ENCODE data around the gene FAM50B.

DNA sequence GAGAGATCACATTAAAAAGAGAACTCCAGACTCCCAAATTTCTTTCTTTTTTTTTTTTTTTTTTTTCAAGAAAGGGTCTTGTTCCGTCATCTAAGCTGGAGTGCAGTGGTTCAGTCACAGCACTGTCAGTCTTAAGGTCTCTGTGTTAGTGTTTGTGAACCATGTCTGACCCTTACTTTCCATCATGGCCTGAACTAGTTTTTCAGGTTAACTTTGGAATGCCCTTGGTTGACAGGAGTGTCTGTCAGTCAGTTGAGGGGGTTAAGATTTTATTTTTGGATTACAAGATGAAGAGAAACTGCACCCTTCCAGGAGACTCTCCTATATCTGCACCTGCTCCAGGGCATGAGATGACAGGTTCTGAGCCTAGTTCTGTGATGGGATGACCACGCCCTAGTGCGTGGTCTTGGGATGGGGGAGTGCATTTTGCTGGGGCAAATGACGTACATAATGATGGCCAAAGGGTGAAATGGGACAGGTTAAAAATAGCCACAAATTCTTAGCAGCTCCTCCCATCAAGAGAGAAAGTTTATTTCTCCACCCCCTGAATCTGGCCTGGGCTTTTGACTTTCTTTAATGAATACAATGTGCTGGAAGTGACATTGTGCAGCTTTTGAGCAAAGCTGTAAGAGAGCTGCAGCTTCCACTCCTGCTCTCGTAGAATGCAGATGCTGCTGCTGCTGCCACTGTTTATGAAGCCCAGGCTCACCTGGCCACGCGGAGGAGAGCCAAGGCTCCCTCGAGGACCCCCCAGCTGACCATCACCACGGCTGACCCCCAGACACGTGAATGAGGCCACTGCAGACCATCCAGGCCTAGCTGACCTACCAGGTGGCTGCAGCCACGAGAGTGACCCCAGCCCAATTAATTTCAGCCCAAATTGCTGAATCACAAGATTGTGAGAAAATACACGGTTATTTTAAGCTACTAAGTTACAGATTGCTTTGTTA is 29.7 kb upstream of the FAM50B start:
- TF ChIP-seq, protein P1, sequence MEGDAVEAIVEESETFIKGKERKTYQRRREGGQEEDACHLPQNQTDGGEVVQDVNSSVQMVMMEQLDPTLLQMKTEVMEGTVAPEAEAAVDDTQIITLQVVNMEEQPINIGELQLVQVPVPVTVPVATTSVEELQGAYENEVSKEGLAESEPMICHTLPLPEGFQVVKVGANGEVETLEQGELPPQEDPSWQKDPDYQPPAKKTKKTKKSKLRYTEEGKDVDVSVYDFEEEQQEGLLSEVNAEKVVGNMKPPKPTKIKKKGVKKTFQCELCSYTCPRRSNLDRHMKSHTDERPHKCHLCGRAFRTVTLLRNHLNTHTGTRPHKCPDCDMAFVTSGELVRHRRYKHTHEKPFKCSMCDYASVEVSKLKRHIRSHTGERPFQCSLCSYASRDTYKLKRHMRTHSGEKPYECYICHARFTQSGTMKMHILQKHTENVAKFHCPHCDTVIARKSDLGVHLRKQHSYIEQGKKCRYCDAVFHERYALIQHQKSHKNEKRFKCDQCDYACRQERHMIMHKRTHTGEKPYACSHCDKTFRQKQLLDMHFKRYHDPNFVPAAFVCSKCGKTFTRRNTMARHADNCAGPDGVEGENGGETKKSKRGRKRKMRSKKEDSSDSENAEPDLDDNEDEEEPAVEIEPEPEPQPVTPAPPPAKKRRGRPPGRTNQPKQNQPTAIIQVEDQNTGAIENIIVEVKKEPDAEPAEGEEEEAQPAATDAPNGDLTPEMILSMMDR (IDR thresholded peaks at IDR 0.05): no peak
- no peak for TF ChIP-seq POLR2A (IDR thresholded peaks at IDR 0.05; ENCODE audit: low read depth)
- no peak for TF ChIP-seq EP300 (IDR thresholded peaks at IDR 0.05)
